NCI-H446 treated with DMSO at 0.1 percent for 48 hours (cell line): ENCODE measurements around the gene NSG1.
"Not testable (repeated sequence)": the region's sequence is repeated elsewhere in the genome, so short reads cannot be mapped to it uniquely, and the experiment has no call there.

Experiments
- DNase-seq: peaks from one replicate; lab custom pipeline; 2025; lab: John Stamatoyannopoulos, UW

NSG1 gene

GRCh38 chr4:4416981-4417380 lies 30.1 kb downstream of the NSG1 start:
- no peak for DNase-seq

DNA sequence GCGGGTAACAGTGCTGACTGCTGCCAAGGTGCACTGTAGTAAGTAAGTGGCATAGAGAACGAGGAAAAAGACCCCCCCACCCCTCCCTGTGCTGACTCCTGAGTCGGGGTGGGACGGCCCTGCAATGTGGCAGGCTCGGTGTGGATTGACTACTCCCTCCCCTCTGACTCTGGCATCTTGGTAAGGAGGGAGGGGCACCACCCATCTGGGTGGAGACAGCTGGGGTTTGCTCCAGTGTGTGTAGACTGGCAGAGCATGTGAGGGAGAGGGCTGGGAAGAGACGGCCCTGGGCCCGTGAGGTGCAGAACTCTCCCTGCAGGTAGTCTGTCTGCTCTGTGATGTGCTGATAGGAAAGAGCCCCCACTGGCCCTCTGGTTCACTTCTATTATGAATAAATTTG lies 31.0 kb downstream of the NSG1 start:
- DNase-seq, result no peak

DNA sequence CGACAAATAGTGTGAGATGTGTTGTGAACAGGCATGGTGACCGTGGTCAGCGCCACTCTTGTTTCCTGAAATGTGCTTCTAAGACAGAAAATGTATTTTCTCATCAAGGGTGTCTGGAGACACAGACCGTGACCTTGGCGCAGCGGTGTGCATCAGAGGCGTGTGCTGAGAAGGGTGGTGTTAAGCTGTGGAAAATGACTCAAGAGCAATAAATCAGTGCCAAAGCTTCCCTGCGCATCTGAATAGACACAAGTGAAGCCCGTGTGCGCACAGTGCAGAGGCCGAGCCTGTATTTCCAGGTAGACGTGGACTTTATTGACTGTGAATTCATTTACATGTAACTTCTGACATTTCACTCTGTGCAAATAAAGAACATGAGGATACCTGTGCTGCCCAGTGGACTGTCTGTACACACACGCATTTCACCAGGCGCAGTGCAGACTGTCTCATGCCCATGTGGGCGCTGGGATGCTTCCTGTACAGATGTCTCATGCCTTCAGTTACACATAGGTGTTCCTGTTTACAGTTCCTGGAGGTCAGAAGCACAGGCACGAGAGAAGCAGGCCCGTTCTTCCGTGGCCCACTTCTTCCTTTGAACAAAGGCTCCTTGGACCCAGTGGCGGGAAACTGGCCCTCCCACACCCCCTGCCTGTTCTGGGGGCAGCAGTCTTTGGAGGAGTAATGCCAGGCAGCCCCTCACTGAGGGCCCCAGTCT lies 31.9 kb downstream of the NSG1 start:
- DNase-seq, result no peak

GRCh38 chr4:4419896-4420295 lies 33.0 kb downstream of the NSG1 start:
- DNase-seq, result no peak

DNA sequence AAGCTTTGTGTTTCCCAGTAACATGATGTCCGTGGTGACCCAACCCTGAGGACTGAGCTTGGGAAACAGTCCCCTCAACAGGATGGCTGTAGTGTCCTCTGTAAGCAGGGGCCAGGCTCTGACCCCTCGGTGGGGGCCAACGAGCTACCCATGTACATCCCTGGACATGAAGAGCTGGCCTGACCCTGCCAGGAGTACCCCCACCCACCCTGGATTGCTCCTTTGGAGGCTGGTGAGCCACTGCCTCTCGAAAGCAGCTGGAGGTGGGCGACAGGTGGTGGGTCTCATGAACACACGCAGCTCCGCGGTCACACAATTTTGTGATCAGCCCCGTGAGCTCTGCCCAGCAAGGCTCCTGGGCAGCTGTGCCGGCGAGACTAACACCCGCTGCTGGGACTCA lies 33.5 kb downstream of the NSG1 start:
- DNase-seq, result no peak

DNA sequence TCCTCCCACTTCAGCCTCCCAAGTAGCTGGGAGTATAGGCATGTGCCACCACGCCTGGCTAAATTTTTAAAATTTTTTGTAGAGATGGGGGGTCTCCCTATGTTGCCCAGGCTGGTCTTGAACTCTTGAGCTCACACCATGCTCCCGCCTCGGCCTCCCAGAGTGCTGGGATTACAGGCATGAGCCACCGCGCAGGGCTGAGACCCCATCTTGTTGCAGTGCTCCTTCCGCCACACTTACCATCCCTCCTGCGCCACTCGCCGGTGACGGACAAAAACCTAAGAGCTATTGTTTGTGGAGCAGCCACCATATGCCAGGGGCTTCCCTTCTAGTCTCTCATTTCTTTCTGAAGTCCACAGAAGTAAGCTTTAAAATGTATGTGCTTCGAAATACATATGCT lies 34.5 kb downstream of the NSG1 start:
- no peak for DNase-seq

DNA sequence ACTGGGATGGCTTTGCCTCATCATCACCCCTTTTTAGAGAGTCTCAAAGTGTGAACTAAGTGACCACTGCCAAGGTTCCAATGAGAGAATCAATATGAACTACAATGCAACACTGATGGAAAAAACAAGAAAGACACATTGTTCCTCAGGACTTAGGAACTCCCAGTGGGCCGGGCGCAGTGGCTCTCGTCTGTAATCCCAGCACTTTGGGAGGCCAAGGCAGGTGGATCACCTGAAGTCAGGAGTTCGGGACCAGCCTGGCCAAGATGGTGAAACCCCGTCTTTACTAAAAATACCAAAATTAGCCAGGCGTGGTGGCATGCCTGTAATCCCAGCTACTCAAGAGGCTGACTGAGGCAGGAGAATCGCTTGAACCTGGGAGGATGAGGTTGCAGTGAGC lies 35.2 kb downstream of the NSG1 start:
- not testable (repeated sequence) for DNase-seq

DNA sequence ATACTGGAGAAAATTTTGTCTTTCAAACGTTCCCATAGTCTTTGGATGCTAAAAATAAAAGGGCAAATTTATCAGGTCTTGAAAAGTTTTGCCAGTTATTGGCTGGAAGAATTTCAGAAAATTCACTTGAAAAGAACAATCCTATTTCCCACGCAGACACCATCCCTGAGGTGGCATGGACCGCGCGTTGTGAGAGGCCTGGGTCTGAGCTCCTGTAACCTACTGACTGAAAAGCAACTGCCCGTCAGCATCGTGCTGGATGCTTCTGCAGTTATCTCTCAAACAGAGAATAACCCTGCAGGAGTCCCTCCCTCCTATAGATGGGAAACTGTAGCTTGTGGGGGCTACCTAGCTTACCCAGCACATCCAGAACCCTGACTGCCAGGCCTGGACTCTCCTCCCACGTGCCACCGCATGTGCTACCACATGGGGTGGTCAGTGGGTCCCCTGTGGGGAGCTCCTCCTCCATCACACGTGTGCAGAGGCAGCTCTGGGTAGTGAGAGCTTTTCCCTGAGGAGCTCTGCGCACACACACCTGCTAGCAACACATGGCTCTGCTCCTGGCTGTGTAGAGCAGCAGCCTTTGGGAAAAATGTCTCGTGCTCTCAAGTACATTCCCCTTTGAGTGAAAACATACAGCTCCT lies 36.1 kb downstream of the NSG1 start:
- no peak for DNase-seq

DNA sequence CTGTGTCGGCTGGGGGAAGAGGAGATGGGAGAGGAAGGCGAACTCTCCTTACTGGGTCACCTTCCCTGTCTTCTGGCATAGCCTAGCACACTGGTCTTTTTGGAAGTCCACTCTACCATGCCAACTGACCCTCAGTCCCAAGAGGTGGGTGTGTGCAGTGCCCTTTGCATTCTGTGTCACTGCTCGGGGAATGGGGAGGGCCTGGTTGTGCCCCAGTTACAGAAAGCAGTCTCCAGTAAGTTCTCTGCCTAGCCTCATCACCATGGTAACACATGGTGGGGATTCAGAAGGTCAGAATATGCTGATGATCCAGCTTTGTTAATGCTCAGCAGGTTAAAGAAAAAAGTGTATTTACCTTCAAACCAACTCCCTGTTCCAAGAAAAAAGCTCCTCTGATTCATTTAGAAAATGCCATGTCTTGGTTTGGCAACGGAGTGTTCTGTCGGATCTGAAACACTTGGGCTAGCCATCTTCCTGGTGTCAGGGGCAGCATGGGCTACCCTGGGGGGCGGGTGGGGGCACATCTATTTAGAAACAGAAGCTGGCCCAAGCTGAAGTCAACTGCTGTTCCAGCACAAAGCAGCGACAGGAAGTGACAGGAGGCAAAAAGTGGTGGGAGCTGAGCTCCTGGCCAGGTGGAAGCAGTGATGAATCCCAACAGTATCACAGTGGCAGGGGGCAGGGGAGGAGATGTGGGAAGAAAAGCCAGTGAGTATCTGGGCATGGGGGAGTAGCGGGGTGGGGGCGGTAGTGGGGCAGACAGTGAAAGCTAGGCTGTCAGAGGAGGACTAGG lies 37.0 kb downstream of the NSG1 start:
- DNase-seq, result no peak

DNA sequence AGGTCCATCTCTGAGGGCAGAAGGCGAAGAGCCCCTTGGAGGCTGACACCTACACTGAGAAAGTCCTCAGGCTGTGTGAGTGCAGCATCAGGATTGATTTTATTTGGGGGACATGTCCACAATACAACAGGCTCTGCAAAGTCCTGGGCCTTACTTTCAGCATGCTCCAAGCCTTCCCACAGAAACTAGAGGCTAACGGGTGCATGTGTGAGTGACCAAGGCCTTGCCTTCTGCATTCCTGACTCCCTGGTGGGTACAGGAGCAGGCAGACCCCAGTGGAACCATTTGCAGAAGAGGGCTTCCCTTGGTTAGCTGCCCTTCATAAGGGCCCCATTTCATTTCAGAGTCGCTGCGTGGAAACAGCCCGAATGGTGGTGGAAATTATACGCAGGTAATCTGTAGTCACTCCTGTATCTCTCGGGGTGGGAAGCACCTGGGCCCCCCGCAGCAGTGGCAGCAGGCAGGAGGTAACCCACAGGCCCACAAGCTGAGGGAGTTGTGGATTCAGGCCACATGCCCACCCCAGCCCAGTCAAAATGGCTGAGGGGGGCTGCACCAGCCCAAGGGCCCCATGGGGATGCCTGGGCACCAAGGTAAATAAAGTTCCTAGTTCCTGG lies 37.7 kb downstream of the NSG1 start:
- no peak for DNase-seq

- DNase-seq, result no peak
Observed at GRCh38 chr4:4425119-4425690, 38.3 kb downstream of the NSG1 start.

DNA sequence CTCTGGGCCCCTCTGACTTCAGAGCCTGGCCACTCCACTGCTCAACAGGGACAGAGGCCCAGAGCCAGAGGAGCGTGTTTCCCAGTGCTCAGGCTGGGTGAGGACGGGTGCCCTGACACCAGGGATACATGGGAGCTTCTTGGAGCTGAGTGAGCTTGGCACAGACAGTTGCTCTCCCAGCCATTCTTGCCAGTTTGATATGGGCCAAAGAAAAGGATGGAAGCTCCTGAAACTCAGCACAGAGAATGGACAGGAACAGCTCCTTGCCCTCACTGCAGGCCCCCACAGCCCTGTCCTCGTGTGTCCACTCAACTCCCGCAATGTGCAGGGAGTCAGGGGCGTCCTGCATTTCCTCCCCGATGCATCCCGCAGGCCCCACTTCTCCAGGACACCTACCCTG lies 38.8 kb downstream of the NSG1 start:
- no peak for DNase-seq

GRCh38 chr4:4426511-4427120 lies 39.7 kb downstream of the NSG1 start:
- no peak for DNase-seq

DNA sequence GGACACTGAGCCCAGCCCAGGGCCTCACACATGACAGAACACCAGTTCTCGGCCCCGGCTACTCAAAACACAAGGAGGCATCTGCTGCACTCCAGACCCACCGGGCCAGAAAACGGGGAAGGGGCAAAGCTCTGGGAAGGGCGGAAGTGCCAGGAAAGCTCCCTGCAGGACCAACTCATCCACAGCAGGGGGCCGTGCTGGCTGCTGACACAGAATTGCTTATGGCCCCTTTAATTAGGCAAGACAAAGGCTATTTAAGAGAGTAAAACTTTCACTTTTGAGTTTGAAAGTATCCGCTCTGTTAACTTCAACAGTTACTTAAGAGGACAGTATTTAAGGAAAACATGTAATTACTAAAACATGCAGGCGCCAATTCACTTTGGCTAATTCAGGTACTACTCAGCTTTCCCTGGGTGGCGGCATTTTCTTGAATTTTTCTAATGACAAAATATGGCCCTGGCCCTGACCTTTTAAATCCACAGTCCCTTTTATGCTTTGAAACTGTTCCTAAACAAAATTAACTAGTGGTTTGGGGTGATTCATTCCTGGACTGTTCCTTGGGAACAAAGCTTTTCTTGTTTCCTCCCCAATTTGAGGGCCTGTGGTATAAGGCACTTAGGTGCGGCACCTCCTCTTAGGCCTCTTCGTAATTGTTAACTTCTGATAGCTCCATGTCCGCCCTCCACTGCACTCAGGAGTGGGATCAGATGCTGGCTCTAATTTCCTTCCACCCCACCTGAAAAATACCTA lies 40.4 kb downstream of the NSG1 start:
- no peak for DNase-seq

DNA sequence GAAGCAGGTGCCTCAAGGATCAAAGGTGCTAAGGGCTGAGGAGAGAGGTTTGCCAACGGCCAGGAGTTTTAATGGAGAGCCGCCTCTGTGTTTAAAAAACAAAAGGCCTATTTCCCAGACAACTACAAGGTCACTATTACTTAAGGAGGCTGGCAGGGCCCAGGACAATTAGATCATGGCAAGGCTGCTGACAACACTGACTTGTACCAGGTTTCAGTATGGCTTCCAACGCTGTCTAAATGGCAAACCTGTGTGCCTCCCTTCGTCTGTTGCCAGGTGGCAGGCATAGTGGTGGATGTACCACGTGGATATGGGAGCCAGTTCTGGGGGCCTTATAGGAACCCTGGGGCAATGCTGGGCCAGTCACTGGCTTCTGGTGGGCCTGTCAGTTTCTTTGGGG lies 41.0 kb downstream of the NSG1 start:
- DNase-seq, result no peak

GRCh38 chr4:4428966-4429875 lies 42.3 kb downstream of the NSG1 start:
- no peak for DNase-seq

DNA sequence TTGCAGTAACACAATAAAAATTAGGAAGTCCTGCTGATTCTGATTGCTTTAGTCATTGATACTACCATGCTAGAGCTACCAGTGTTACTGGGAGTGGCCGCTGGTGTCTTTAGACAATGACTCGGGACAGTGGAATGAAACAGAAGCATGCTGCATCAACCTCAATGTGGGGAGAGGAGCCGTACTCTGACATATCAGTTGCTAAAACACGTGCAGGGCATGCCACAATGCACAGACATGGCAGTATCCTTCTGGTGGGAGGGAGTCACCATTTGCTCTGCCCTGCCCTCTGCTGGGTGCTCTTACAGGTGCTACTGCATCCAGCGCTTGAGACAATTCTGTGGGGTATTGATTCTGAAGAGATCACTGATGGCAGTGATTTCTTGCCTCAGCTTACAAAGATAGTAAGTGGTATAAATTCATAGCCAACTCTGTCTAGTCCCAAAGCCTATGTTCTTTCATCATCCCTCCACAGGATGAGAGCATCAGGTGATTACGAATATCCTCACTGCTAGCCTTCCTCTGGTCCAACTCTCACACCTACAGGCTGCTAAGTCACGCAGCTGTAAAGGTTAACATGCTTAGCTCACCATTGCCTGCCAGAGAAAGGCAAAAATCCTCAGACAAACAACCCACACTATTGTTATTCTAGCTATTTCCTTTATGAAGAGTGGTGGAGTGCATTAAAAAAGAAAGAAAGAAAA lies 43.7 kb downstream of the NSG1 start:
- no peak for DNase-seq

GRCh38 chr4:4432341-4433125 lies 45.6 kb downstream of the NSG1 start:
- no peak for DNase-seq

- DNase-seq, result no peak
Observed at GRCh38 chr4:4433941-4434340, 47.0 kb downstream of the NSG1 start.
